GM12878 (cell line): ENCODE data around the gene PPP3CA. TPM values are rescaled to one million over a fixed set of nuclear protein-coding genes. Genes with fewer than 3 reads are reported as not detected.

Experiments used
- BMI1 ChIP-seq: fragments of 450-650 bp; IDR thresholded peaks from 2 replicates; pipeline ENCODE4 v1.6.1; 2016; ENCODE audit warnings: mild to moderate bottlenecking, moderate library complexity, borderline replicate concordance
- CHD1 ChIP-seq: IDR thresholded peaks from 2 replicates; pipeline ENCODE4 v1.6.1; 2012; ENCODE audit warnings: low read depth, low read length, improper control_type of control experiment
- CHD2 ChIP-seq: IDR thresholded peaks from 2 replicates; pipeline ENCODE4 v1.6.1; 2011; ENCODE audit warnings: low read depth, low read length, improper control_type of control experiment, borderline replicate concordance
- ETV6 ChIP-seq, 2 experiments: fragments of 450-650 bp in 1 of 2; IDR thresholded peaks in 1 of 2; conservative IDR thresholded peaks in 1 of 2; 2 replicates each; pipeline ENCODE4 v1.6.1; 2014; ENCODE audit warnings: antibody characterized with exemption in 1 of 2, borderline replicate concordance in 1 of 2, low read depth in 1 of 2, mild to moderate bottlenecking in 1 of 2, moderate library complexity in 1 of 2
- FOXM1 ChIP-seq: IDR thresholded peaks from 2 replicates; pipeline ENCODE4 v1.6.1; 2012; ENCODE audit warnings: low read depth, mild to moderate bottlenecking, inconsistent platforms, low read length, moderate library complexity
- IKZF2 ChIP-seq, 2 experiments: fragments of 450-650 bp; IDR thresholded peaks; 2 replicates each; pipeline ENCODE4 v1.6.1; 2017; ENCODE audit warnings: mild to moderate bottlenecking in 2 of 2, moderate library complexity in 2 of 2
- MEF2B ChIP-seq: fragments of 450-650 bp; IDR thresholded peaks from 2 replicates; pipeline ENCODE4 v1.6.1; 2018; ENCODE audit warnings: mild to moderate bottlenecking, moderate library complexity; ENCODE audit not compliant: partially characterized antibody, poor library complexity, severe bottlenecking
- MTA3 ChIP-seq: IDR thresholded peaks from 2 replicates; pipeline ENCODE4 v1.6.1; 2012; ENCODE audit warnings: low read length, inconsistent platforms, borderline replicate concordance
- NFYA ChIP-seq: IDR thresholded peaks from 2 replicates; pipeline ENCODE4 v1.6.1; 2011; ENCODE audit warnings: low read depth, mild to moderate bottlenecking, low read length, improper control_type of control experiment, borderline replicate concordance
- RAD21 ChIP-seq: IDR thresholded peaks from 2 replicates; pipeline ENCODE4 v1.6.1; 2011; ENCODE audit warnings: mild to moderate bottlenecking, low read depth, low read length, moderate library complexity; ENCODE audit not compliant: insufficient read depth
- RBBP5 ChIP-seq: fragments of 200-600 bp; sonication (generic); conservative IDR thresholded peaks from 2 replicates; pipeline ENCODE4 v1.6.1; 2016
- RUNX3 ChIP-seq: IDR thresholded peaks from 2 replicates; pipeline ENCODE4 v1.6.1; 2012; ENCODE audit warnings: low read length, inconsistent platforms
- SMAD5 ChIP-seq: IDR thresholded peaks from 2 replicates; pipeline ENCODE4 v1.6.1; 2016; ENCODE audit warnings: antibody characterized with exemption, low read depth
- SP1 ChIP-seq: IDR thresholded peaks from one replicate; pipeline ENCODE4 v1.6.1; 2011; ENCODE audit warnings: low read depth, low read length
- SREBF1 ChIP-seq: IDR thresholded peaks from 2 replicates; pipeline ENCODE4 v1.6.1; 2012; ENCODE audit warnings: mild to moderate bottlenecking, low read length
- STAT3 ChIP-seq: IDR thresholded peaks from 2 replicates; pipeline ENCODE4 v1.6.1; 2011; ENCODE audit warnings: low read depth, low read length, improper control_type of control experiment
- TCF7 ChIP-seq: IDR thresholded peaks from 2 replicates; pipeline ENCODE4 v1.6.1; 2014; ENCODE audit warnings: antibody characterized with exemption, borderline replicate concordance
- ZNF207 ChIP-seq: fragments of 450-650 bp; IDR thresholded peaks from 2 replicates; pipeline ENCODE4 v1.6.1; 2014; ENCODE audit warnings: antibody characterized with exemption, mild to moderate bottlenecking, borderline replicate concordance
- ZNF217 ChIP-seq: fragments of 450-650 bp; IDR thresholded peaks from 2 replicates; pipeline ENCODE4 v1.6.1; 2017; ENCODE audit warnings: antibody characterized with exemption, mild to moderate bottlenecking
- ZNF24 ChIP-seq: fragments of 450-650 bp; IDR thresholded peaks from 2 replicates; pipeline ENCODE4 v1.6.1; 2017; ENCODE audit warnings: antibody characterized with exemption, mild to moderate bottlenecking
- ZNF274 ChIP-seq: IDR thresholded peaks from one replicate; pipeline ENCODE4 v1.8.0; 2011; ENCODE audit not compliant: insufficient read length, insufficient read depth
- polyA plus RNA-seq, 11 experiments: library from polyadenylated mRNA; depleted of rRNA in 4 of 11; unstranded in 6 of 11; stranded (reverse) in 5 of 11; fragments of >200 nt; fragmentation: Nextera tagmentation in 4 of 11; fragmentation: Illumina TruSeq in 1 of 11; extraction: Ambion mirVana in 4 of 11; extraction: Trizol in 1 of 11; gene quantifications; 1 replicate in 1 of 11; 2 replicates in 10 of 11; pipeline versions ENCODE4 v1.2.1 to v1.2.3, GENCODE V29; 2011 to 2016; ENCODE audit warnings: inconsistent platforms in 2 of 11, missing spikeins in 2 of 11, low read depth in 1 of 11
- total RNA-seq, 4 experiments: library from RNA; depleted of rRNA in 3 of 4; stranded (reverse); fragments of >200 nt in 3 of 4; fragmentation: Illumina TruSeq in 1 of 4; extraction: Trizol in 1 of 4; gene quantifications; 2 replicates each; pipeline versions ENCODE4 v1.2.1 to v1.2.3, GENCODE V29; 2013 to 2021
- TF ChIP-seq, protein P1 (sequence below): fragments of 150-350 bp; IDR thresholded peaks from 2 replicates; pipeline ENCODE4 v1.6.1; 2016; ENCODE audit warnings: low read depth, low read length
- TF ChIP-seq, protein P2 (sequence below): fragments of 450-650 bp; IDR thresholded peaks from 2 replicates; pipeline ENCODE4 v1.6.1; 2017; ENCODE audit warnings: low read depth, mild to moderate bottlenecking, moderate library complexity
- TF ChIP-seq, protein P3 (sequence below): fragments of 450-650 bp; IDR thresholded peaks from 2 replicates; pipeline ENCODE4 v1.6.1; 2018; ENCODE audit warnings: borderline replicate concordance, mild to moderate bottlenecking; ENCODE audit not compliant: partially characterized antibody
- TF ChIP-seq, protein P4 (sequence below): IDR thresholded peaks from 2 replicates; pipeline ENCODE4 v1.6.1; 2012; ENCODE audit warnings: low read depth, low read length, improper control_type of control experiment

Gene PPP3CA
- total and polyA plus RNA-seq, 10 of the 15 experiments (the other 5 are each of a cell fraction or from before 2014, with no cell fraction given) = 0.33 to 9.0 (median 1.0) TPM

DNA sequence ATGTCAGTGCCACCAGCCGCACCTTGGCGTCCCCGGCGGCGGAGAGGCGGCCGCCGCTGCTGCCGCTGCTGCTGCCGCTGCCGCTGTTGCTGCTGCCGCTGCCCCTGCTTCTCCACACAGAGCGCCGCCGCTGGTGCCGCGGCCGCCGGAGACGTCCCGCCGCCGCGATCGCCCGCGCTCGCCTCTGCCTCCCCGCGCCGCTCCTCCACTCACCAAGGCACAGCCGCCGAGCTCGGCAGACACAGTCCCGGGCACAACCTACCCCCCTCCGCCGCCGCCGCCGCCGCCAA lies at the start of gene PPP3CA (continued):
- TF ChIP-seq TCF7 (no peak), RBBP5 (no peak), ZNF207 (no peak; the same call in 1 of the 2 replicates), ZNF24 (peak; percentile 42; the same call in 1 of the 2 replicates), RUNX3 (no peak), FOXM1 (no peak), IKZF2 (IDR thresholded peaks at IDR 0.05) (no peak), ZNF217 (peak; percentile 48), MEF2B (no peak), RAD21 (no peak), STAT3 (no peak), CHD1 (no peak), ETV6 (conservative IDR thresholded peaks at IDR 0.05 in 1 of 2, IDR thresholded peaks at IDR 0.05 in 1 of 2; ENCODE audit: borderline replicate concordance in 1 of 2, low read depth in 1 of 2) (no peak), ZNF274 (no peak), BMI1 (no peak), SMAD5 (no peak), SREBF1 (no peak), MTA3 (no peak), NFYA (no peak), CHD2 (no peak), SP1 (no peak)
- TF ChIP-seq, protein P1, sequence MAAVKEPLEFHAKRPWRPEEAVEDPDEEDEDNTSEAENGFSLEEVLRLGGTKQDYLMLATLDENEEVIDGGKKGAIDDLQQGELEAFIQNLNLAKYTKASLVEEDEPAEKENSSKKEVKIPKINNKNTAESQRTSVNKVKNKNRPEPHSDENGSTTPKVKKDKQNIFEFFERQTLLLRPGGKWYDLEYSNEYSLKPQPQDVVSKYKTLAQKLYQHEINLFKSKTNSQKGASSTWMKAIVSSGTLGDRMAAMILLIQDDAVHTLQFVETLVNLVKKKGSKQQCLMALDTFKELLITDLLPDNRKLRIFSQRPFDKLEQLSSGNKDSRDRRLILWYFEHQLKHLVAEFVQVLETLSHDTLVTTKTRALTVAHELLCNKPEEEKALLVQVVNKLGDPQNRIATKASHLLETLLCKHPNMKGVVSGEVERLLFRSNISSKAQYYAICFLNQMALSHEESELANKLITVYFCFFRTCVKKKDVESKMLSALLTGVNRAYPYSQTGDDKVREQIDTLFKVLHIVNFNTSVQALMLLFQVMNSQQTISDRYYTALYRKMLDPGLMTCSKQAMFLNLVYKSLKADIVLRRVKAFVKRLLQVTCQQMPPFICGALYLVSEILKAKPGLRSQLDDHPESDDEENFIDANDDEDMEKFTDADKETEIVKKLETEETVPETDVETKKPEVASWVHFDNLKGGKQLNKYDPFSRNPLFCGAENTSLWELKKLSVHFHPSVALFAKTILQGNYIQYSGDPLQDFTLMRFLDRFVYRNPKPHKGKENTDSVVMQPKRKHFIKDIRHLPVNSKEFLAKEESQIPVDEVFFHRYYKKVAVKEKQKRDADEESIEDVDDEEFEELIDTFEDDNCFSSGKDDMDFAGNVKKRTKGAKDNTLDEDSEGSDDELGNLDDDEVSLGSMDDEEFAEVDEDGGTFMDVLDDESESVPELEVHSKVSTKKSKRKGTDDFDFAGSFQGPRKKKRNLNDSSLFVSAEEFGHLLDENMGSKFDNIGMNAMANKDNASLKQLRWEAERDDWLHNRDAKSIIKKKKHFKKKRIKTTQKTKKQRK = no peak
- TF ChIP-seq, protein P2, sequence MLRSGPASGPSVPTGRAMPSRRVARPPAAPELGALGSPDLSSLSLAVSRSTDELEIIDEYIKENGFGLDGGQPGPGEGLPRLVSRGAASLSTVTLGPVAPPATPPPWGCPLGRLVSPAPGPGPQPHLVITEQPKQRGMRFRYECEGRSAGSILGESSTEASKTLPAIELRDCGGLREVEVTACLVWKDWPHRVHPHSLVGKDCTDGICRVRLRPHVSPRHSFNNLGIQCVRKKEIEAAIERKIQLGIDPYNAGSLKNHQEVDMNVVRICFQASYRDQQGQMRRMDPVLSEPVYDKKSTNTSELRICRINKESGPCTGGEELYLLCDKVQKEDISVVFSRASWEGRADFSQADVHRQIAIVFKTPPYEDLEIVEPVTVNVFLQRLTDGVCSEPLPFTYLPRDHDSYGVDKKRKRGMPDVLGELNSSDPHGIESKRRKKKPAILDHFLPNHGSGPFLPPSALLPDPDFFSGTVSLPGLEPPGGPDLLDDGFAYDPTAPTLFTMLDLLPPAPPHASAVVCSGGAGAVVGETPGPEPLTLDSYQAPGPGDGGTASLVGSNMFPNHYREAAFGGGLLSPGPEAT = no peak
- TF ChIP-seq, protein P3, sequence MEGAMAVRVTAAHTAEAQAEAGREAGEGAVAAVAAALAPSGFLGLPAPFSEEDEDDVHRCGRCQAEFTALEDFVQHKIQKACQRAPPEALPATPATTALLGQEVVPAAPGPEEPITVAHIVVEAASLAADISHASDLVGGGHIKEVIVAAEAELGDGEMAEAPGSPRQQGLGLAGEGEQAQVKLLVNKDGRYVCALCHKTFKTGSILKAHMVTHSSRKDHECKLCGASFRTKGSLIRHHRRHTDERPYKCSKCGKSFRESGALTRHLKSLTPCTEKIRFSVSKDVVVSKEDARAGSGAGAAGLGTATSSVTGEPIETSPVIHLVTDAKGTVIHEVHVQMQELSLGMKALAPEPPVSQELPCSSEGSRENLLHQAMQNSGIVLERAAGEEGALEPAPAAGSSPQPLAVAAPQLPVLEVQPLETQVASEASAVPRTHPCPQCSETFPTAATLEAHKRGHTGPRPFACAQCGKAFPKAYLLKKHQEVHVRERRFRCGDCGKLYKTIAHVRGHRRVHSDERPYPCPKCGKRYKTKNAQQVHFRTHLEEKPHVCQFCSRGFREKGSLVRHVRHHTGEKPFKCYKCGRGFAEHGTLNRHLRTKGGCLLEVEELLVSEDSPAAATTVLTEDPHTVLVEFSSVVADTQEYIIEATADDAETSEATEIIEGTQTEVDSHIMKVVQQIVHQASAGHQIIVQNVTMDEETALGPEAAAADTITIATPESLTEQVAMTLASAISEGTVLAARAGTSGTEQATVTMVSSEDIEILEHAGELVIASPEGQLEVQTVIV = no peak
- TF ChIP-seq, protein P4, sequence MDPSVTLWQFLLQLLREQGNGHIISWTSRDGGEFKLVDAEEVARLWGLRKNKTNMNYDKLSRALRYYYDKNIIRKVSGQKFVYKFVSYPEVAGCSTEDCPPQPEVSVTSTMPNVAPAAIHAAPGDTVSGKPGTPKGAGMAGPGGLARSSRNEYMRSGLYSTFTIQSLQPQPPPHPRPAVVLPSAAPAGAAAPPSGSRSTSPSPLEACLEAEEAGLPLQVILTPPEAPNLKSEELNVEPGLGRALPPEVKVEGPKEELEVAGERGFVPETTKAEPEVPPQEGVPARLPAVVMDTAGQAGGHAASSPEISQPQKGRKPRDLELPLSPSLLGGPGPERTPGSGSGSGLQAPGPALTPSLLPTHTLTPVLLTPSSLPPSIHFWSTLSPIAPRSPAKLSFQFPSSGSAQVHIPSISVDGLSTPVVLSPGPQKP = no peak
